Epithelial cell of esophagus (primary cell): ENCODE results near the gene ZFX.
A peak's percentile ranks its signal among the peaks of the same experiment; 100 is the strongest.

ENCODE experiments used
- DNase-seq: peaks from one replicate; pipeline ENCODE4 v3.0.0; 2010; ENCODE audit warnings: low read depth
- H3K4me3 ChIP-seq: 2 replicates; pipeline ENCODE4 v1.5.1; 2011; ENCODE audit warnings: mild to moderate bottlenecking, low read length, control low read depth
- TF ChIP-seq, protein P1 (sequence below): IDR thresholded peaks from 2 replicates; pipeline ENCODE4 v1.5.1; 2011; ENCODE audit warnings: low read depth, mild to moderate bottlenecking, low read length, control low read depth, inconsistent platforms; ENCODE audit not compliant: insufficient read depth; ENCODE audit errors: missing control alignments

ZFX gene

DNA sequence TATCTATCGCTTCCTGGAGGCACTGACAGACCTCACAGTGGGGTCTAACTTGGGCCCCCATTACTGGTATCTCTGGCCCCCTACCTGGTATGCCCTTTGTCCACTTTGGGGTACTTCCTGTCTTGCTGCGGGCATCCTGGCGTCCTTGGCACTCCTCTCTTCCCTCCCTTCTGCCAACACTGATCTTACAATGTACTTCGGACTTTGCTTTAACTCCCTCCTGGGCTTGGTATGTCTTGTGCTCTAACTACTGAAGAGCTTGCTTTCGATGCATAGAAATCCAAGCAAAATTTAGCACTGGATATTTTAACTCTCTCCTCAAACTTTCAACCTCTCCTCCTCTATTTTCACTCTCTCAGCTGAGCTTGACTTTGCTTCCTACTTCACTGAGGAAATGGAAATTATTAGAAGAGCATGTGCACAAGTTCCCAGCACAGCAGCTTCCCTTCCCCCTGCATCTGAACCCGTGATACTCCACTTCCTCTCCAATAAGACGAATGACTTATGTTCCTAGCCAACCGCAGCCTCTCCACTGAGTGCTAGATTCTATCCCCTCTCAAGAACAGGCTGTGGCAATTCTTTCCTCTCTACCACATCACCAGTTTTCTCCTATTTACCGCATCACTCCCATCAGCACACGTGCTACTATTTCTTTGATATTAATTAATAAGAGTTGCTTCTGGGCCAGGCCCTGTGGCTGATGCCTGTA is 111.5 kb downstream of the ZFX start:
- no peak for DNase-seq
- TF ChIP-seq, protein P1, sequence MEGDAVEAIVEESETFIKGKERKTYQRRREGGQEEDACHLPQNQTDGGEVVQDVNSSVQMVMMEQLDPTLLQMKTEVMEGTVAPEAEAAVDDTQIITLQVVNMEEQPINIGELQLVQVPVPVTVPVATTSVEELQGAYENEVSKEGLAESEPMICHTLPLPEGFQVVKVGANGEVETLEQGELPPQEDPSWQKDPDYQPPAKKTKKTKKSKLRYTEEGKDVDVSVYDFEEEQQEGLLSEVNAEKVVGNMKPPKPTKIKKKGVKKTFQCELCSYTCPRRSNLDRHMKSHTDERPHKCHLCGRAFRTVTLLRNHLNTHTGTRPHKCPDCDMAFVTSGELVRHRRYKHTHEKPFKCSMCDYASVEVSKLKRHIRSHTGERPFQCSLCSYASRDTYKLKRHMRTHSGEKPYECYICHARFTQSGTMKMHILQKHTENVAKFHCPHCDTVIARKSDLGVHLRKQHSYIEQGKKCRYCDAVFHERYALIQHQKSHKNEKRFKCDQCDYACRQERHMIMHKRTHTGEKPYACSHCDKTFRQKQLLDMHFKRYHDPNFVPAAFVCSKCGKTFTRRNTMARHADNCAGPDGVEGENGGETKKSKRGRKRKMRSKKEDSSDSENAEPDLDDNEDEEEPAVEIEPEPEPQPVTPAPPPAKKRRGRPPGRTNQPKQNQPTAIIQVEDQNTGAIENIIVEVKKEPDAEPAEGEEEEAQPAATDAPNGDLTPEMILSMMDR: no peak
- H3K4me3 ChIP-seq: no peak overlapping the region

DNA sequence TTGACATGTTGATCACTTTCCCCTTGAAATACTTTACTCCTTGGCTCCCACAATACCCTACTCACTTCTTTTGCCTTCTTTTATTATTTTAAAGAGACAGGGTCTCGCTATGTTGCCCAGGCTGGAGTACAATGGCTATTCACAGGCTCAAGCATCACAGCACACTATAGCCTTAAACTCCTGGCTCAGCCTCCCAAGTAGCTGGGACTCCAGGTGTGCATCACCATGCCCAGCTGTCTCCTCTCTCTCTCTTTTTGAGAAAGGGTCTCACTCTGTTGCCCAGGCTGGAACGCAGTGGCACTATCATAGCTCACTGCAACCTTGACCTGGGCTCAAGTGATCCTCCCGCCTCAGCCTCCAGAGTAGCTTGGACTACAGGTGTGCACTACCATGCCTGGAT is 112.8 kb downstream of the ZFX start:
- TF ChIP-seq, protein P1: no peak
- H3K4me3 ChIP-seq: no peak overlapping the region
- DNase-seq: no peak

GRCh38 chrX:24264383-24264782 is 114.9 kb downstream of the ZFX start:
- no peak overlapping the region for H3K4me3 ChIP-seq
- DNase-seq: peak; percentile 13
- TF ChIP-seq, protein P1: no peak
